SKM-1 (cell line): ENCODE results near the gene KIF12.

ENCODE experiments used
- DNase-seq: peaks from one replicate; lab custom pipeline; 2025; ENCODE audit not compliant: unreplicated experiment; lab: John Stamatoyannopoulos, UW

KIF12 gene

DNA sequence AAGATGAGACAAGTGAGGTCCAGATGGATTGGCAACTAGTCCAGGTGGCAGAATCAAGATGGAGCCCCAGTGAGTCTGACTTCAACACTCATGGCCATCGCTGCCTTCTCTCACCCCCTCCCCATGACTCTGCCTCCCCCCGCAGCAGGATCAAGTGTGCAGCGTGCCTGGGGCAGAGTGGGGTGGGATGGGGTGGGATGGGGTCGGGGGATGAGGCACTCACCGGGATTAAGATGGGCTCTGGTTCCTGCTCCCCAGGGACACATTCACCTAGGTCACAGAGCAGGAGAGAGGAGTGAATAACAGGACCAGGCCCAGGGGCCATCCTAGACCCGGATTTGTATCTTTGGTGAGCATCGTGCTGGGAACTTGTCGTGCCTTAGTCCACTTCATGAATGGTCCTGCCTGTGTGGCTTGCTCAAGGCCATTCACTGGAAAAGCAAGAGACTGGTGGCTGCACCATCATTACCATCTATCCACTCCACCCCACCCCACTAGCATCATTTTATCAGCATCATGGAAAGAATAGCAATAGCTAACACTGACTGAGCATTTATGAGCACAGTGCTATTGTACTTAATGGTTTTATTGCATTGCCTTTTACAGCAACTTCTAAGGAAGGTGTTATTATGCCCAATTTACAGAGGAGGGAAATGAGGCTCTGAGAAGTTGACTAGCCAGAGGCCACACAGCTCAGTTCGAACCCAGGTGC, 29.5 kb downstream of the KIF12 start:
- DNase-seq: no peak

DNA sequence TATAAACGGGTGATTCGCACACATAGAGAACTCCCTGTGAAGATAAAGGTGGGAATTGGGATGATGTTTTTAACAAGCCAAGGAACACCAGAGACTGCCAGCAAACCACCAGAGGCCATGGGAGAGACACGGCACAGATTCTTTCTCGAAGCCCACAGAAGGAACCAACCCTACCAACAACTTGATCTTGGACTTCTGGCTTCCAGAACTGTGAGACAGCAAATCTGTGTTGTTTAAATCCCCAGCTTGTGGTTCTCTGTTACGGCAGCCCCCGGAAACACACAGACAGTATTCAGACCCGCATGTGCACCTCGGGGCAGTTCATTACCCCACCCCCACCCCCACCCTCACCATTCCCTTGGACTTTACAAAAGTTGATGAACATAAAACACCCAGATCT, 33.8 kb downstream of the KIF12 start:
- DNase-seq: no peak

DNA sequence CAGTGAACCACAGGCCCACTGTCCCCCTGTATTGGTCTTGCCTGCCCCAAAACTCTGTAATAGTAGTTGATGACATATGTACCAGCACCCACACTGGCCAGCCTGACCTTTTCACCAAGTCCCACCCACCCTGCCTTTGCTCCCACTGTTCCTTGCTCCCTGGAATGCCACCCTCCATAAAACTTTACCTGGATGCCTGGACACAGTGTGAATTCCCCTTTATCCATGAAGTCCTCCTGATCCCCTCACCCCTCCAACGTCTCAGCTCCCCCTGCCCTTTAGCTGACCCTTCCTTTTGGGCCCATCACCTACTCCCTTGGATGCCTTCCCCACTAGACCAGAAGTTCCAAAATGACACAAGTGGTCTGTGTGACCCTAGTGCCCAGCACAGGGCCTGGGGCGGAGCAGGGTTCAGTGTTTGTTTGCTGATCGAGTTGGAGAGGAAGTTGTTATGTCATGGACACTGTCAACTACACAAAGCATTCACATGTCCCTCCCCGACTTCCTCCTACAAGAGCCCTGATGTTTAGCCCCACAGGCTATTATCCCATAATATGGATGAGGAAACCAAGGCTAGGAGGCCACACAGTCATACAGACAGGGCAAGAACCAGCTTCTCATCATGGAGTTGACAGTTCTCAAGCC, 37.1 kb downstream of the KIF12 start:
- DNase-seq: no peak

DNA sequence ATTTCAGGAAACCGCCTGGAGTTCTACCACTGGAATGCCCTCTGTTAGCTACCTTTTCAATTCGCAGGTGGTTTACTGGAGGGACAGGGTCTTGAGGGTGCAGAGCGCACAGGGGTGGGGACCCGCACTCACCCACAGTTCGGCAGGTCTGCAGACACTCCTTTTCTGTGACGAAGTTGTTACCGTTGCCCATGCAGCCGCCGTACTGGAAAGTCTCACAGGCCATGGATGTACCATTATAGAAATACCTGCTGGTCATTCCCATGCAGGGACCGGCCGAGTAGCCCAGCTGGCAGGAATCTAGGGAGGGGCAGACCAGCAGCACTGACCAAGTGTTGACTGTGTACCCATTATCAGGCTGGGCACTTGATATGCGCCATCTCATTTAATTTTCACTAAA, 37.8 kb downstream of the KIF12 start:
- no peak for DNase-seq

DNA sequence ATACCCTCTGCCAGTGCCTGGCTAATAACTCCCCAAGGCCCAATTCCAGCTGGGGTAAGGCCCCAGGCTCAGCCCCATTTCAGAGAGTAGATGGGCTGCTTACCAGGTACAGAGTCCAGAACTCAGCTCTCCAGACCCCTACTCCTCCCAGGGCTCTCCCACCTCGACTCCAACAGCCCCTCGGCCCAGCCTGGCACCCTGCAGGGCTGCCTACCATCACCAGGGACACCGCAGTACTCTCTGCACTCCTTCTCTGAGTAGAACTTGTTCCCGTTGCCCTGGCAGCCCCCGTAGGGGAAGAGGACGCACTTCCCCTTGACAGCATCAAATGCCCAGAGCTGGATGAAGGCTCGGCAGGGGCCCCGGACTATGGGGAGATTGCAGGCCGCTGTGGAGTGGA, 38.4 kb downstream of the KIF12 start:
- DNase-seq: no peak

DNA sequence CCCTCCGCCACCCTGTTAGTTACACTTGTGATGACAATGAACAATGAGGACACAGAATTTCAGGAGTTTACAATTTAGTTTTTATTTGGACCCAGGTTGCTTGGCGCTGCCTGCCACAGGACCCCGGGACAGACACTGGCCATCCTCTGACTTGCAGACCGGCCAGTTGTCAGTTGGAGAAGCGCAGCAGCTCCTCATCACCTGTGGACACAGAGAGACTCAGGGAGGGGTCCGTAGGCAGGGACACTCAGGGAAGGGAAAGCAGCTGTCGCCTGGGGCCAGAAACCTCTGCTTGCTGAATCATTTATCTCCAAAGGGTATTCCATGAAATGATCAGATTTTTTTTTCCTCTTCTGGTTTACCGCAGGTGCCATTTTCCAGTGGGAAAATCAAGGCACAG, 39.0 kb downstream of the KIF12 start:
- no peak for DNase-seq

DNA sequence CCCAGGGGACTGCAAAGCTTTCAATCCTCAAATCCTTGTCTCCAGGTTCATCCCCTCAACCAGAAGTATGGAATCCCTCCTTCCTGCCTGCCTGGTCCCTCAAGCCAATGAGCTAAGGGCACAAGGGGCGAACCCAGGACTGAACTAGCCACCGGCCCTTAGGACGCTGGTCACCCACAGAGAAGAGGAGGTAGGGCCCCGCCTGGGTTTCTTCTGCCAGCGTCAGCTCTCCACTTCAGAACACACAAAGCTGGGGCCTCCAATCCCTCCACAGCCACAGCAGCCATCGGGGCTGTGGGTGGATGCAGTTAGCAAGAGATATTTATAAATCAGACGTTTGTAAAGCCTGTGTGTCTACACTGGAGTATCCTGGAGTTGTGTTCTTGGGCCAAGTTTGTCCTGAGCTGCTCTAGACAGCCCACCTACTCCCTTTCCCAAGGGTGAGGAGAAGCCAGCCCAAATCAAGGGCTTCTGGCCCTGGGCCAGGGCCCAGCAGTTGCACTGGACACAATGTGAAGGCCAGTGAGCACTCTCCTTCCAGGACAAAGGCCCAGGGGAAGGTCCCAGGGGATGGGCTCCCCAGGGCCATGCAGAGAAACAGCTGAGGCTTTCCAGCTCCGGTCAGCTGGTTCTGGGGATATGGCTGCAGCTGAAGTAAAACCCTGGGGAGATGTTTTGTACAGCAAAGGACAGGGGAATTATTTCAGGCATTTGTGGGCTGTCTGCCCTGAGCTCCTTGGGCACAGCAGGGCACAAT, 39.9 kb downstream of the KIF12 start:
- DNase-seq: no peak

DNA sequence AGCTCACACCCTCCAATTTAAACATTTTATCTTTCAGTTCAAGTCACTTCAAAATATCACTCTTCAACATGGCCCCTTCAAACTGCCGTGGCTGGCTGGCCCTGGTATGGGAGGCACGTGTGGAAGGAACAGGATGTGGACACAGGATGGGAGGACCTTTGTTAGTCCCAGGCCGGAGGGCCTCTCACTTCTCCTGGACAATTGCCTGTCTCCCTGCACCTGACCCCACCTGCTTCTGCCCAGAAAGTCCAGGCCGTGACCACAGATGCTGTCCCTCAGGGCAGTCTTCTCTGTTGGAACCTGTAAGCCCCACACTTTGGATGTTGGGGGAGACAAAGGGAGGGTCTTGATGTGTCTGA, 40.4 kb downstream of the KIF12 start:
- DNase-seq: no peak

DNA sequence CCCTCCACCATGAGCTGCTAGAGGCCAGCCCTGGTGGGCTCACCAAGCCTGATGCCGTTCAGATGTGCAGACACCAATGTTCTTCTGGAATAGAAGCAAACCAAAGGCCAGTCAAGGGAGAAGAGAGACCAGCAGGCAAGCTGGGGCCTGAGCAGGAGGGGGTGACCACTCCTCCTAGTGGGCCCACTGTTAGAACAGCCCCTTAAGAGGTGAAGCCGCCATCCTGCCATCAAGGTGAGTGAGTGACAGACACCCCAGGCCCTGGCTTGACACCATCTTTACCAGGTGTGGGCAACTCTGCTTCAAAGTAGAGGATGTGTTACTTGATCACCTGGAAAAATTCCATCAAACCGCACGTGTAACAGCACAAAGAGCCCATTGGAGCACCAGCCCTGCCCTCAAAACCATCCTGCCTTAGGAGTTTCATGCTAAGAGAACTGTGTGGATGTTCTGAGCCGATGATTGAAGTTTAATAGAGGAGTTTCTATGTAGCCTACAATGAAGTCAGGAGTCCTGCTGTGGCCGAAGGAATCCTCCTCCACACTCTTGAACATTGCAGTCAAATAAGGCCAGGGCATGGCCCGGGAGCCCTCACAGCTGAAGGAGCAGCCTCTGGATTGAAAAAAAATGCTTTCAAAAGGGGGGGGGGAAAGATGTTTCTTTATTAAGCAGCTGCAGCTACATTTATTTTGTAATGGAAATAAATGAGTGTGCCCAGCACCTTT, 41.8 kb downstream of the KIF12 start:
- no peak for DNase-seq

DNA sequence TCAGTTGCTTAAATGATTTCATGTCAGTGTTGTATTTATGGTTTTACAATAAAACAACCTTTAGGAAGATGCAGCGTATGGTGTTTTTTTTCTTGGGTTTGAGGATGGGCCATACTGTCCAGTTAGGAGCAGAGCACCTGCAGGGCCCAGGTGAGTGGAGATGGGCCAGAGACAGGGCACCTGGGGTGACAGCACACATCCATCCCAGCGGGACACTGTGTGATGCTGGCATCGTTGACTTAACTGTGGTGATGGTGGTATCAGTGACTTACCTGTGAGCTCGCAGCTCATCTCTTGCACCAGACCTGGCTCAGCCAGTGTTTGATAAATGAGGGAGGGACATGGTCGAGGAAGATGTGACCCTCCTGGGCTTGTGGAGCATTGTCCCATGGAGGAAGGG, 42.6 kb downstream of the KIF12 start:
- DNase-seq: no peak

DNA sequence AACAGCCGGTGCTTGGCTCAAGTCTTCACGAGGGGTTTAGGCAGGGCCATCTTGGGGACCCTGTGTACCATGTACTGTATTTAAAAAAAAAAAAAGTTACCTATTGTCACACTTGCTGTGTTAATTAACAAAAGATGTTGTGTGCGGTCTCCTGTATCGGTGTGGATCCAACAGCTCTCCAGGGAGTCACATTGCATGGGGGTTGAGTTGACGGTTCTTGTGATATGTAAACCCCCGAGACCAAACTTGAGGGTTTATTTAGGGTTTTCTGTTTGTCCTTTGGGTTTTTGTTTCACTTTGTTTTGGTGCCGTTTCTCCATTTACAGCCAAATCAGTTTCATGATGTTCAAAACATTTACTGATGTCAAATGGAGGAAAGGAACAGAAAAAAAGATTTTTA, 43.2 kb downstream of the KIF12 start:
- DNase-seq: no peak

DNA sequence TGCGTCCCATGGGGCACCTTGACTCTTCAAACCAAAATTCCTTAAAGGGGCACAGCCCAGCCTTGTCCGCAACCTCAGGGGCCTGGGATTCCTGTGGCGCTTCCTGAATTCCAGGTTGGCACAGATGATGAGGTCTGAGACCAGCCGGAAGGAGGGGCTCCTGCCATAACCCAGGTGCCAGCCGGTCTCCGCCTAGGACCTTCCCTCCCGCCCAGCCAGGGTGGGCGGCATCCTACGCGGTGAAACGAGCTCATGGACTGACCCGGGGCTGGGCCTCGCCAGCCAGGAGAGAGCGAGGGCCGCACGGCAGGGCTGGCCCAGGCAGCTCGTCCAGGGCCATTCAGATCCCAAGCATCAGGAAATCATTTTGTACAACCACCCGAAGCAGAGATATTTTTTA, 44.0 kb downstream of the KIF12 start:
- no peak for DNase-seq

DNA sequence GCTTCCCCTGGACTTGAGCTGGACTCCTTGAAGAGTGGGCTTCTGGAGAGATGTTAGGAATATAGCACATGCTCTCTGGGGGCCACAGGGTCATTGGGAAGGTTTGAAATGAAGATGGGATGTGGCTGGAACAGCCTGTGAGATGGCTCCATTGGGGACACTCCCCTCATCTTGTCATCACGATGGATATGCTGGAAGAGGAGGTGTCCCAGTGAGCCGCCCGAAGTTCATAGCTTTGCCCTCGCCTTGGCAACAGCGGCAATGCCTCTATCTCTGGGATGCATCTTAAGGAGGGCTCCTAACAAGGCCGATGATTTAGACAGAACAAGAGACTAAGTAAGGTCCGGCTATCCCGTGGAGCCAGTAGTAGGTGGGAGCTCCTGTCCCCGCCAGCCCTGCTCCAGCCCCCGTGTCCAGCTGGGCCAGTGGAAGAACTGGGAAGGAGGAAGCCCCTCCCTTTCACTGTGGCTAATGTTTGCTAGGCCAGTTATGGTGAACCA, 44.9 kb downstream of the KIF12 start:
- no peak for DNase-seq

DNA sequence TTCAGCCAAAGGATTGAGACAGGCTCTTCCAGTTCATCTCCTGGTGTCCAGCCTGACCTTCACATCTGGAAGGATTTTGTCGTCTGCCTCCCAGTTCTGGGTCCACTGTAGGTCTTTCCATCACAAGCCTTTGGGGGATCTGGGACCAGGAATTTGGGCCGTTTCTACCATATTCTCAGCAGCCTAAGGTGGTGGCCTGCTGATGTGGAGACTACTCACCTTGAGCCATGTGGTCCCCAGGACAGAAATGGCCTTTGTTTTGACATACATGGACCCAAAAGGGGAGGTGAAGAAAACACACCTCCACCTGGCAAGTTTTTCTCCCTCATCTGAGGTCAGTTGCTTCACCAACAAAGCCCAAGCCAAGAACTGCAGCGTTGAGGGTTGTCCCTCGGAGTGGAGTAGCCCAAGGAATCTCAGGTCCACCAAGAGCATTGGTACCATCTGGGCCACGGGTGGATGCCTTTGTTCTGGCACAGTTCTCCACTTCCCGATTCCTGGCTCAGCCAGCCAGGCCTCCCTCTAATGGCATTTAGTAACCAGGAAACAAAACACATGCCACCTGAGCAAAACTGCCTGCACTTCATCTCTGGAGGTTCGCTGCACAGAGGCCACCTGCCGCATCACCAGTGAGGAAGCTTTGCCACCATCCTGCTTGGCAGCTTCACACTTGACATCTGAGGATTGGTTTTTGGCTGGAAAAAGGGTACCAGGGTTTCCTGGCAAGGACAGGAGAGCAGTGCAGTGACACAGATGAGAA, 45.7 kb downstream of the KIF12 start:
- no peak for DNase-seq

DNA sequence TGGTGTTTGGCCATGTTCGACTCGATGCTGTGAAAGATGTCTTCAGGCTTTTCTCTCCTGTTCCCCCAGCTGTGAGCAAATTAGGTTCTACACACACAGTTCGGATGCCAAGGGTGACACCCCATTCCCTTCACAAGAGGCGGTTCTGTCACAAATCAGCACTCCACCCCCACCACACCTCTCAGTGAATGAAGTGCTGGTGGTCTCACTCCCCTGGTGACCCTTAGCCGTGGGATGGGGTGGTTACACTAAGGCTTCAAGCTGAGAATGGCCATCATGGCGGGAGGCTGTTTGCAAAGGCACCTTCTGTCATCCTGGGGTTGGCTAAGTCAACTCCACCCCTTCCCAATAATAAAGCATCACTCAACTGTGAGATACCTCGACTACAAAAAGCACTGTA, 47.4 kb downstream of the KIF12 start:
- DNase-seq: no peak

DNA sequence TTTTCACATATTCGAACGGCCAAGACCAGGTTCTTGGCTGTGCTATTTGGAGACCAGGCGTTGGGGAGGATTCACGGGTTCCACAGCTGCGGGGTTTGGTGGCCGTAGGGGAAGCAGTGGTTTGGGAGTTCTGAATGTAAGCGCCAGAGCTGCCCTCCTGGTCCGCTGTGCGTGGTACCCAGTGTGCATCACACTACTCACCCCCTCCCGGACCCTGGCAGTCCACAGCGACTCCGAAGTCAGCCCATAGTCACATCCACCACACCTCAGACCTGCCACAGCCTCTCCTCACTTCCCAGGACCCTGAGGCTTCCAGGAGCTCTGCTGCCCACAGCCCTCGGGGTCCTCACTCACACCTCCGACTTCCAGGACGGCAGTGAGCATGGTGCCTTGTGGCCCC, 47.8 kb downstream of the KIF12 start:
- no peak for DNase-seq

DNA sequence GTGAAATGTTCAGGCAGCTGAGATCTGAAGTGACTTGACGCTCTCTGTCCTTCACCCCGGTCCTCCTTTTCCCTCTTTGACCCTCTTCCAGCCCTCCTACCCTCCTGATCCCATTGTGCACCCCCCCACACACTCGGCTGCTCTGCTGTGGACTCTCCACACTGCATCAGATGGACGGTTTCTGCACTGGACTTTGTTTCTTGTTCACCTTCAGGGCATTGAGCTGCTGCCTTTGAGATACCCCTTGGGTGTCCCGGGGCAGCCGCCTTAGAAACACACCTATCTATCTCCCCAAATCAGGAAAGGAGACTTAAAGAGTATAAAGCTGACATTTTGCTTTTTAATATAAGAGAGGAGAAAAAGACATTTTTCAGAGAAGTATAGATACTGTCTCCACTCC, 48.4 kb downstream of the KIF12 start:
- no peak for DNase-seq

DNA sequence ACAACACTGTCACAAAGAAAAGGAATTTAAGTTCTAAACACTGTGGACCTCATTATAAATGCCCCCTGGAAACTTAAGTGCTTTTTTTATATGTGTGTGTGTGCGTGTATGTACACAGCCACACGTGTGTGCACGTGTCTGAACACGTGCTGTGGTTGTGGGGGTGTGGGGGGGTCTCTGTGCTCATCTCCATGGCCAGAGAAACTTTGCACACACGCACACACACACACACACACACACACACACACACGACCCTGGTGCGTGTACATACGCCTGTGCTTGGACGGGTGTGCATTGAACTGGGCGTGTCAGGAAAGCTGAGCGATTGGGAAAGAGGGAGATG, 48.9 kb downstream of the KIF12 start:
- no peak for DNase-seq

DNA sequence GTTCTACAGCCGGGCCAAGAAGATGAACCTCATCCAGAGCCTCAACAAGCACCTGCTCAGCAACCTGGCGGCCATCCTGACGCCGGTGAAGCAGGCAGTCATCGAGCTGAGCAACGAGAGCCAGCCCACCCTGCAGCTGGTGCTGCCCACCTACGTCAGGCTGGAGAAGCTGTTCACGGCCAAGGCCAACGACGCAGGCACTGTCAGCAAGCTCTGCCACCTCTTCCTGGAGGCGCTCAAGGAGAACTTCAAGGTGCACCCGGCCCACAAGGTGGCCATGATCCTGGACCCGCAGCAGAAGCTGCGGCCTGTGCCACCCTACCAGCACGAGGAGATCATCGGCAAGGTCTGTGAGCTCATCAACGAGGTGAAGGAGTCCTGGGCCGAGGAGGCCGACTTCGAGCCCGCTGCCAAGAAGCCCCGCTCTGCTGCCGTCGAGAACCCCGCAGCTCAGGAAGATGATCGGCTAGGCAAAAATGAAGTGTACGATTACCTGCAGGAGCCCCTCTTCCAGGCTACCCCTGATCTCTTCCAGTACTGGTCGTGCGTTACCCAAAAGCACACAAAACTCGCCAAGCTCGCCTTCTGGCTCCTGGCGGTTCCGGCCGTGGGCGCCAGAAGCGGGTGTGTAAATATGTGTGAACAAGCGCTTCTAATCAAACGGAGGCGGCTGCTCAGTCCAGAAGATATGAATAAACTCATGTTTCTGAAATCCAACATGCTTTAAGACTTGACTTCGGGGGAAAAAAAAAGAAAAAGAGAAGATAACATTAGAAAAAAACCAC, 49.5 kb downstream of the KIF12 start:
- no peak for DNase-seq
